Neural cell (in vitro differentiated cells): ENCODE results near the gene STK40. TPM values are rescaled to one million over a fixed set of nuclear protein-coding genes. Genes with fewer than 3 reads are reported as not detected.

Experiments
- H2AFZ ChIP-seq: fragments of 200-600, 300-800 bp; sonication (generic), shearing (Covaris generic); 2 replicates; pipeline ENCODE4 v1.6.0; 2014; ENCODE audit warnings: low read depth, mild to moderate bottlenecking, antibody characterized with exemption, low read length, moderate library complexity
- H3F3A ChIP-seq: fragments of 200-600 bp; shearing (Covaris generic); 2 replicates; pipeline ENCODE4 v1.6.1; 2016; ENCODE audit warnings: mild to moderate bottlenecking, moderate library complexity, mixed read lengths, antibody characterized with exemption, low read length; ENCODE audit not compliant: insufficient read depth, poor library complexity, severe bottlenecking
- H3K27ac ChIP-seq: fragments of 200-600, 300-800 bp; sonication (generic), shearing (Covaris generic); 2 replicates; pipeline ENCODE4 v1.5.1; 2014; ENCODE audit warnings: mild to moderate bottlenecking, low read length, moderate library complexity
- H3K27me3 ChIP-seq: fragments of 300-800, 200-600 bp; sonication (generic), shearing (Covaris generic); 2 replicates; pipeline ENCODE4 v1.6.0; 2014; ENCODE audit warnings: mild to moderate bottlenecking, low read depth, low read length, moderate library complexity; ENCODE audit not compliant: insufficient read depth
- H3K36me3 ChIP-seq: fragments of 300-800, 200-600 bp; sonication (generic), shearing (Covaris generic); 2 replicates; pipeline ENCODE4 v1.5.1; 2014; ENCODE audit warnings: mild to moderate bottlenecking, antibody characterized with exemption, low read length, moderate library complexity; ENCODE audit not compliant: insufficient read depth
- H3K4me2 ChIP-seq: fragments of 300-800, 200-600 bp; sonication (generic), shearing (Covaris generic); 2 replicates; pipeline ENCODE4 v1.6.0; 2014; ENCODE audit warnings: mild to moderate bottlenecking, low read length
- H3K4me3 ChIP-seq: fragments of 300-800, 200-600 bp; sonication (generic), shearing (Covaris generic); 2 replicates; pipeline ENCODE4 v1.5.1; 2014; ENCODE audit warnings: mild to moderate bottlenecking, low read length, moderate library complexity
- H3K79me2 ChIP-seq: fragments of 200-600 bp; shearing (Covaris generic); replicated peaks from 2 replicates; pipeline ENCODE4 v1.6.0; 2014; ENCODE audit warnings: mild to moderate bottlenecking, low read length, moderate library complexity; ENCODE audit not compliant: insufficient read depth
- H3K9ac ChIP-seq: fragments of 300-800, 200-600 bp; sonication (generic), shearing (Covaris generic); 2 replicates; pipeline ENCODE4 v1.6.1; 2016; ENCODE audit warnings: mild to moderate bottlenecking, low read length, mixed read lengths
- H3K9me2 ChIP-seq: fragments of 200-600 bp; shearing (Covaris generic); 2 replicates; pipeline ENCODE4 v1.6.1; 2016; ENCODE audit warnings: mild to moderate bottlenecking, low read length, mixed read lengths; ENCODE audit not compliant: insufficient read depth
- H3K9me3 ChIP-seq: fragments of 200-600, 300-800 bp; sonication (generic), shearing (Covaris generic); 2 replicates; pipeline ENCODE4 v1.6.1; 2016; ENCODE audit warnings: mild to moderate bottlenecking, mixed run types, low read length, moderate library complexity, mixed read lengths
- H4K20me1 ChIP-seq: fragments of 200-600 bp; shearing (Covaris generic); 2 replicates; pipeline ENCODE4 v1.6.1; 2016; ENCODE audit warnings: mild to moderate bottlenecking, mixed run types; ENCODE audit not compliant: insufficient read depth
- EP300 ChIP-seq: fragments of 450-650 bp; conservative IDR thresholded peaks from 2 replicates; pipeline ENCODE4 v1.6.1; 2014; ENCODE audit warnings: antibody characterized with exemption, mild to moderate bottlenecking, moderate library complexity; ENCODE audit not compliant: poor library complexity, severe bottlenecking
- EZH2 ChIP-seq: fragments of 200-600, 300-800 bp; shearing (Covaris generic), sonication (generic); IDR thresholded peaks from 2 replicates; pipeline ENCODE4 v1.6.1; 2014; ENCODE audit warnings: antibody characterized with exemption, low read length, borderline replicate concordance, mild to moderate bottlenecking; ENCODE audit not compliant: insufficient read depth, poor library complexity, severe bottlenecking
- MXI1 ChIP-seq: fragments of 450-650 bp; conservative IDR thresholded peaks from 2 replicates; pipeline ENCODE4 v1.6.1; 2014; ENCODE audit warnings: antibody characterized with exemption, mild to moderate bottlenecking; ENCODE audit not compliant: poor library complexity, severe bottlenecking
- POLR2AphosphoS5 ChIP-seq: IDR thresholded peaks from 2 replicates; pipeline ENCODE4 v1.6.1; 2012
- RAD21 ChIP-seq: fragments of 450-650 bp; conservative IDR thresholded peaks from 2 replicates; pipeline ENCODE4 v1.6.1; 2014; ENCODE audit warnings: antibody characterized with exemption, mild to moderate bottlenecking, moderate library complexity
- SMC3 ChIP-seq: fragments of 450-650 bp; conservative IDR thresholded peaks from 2 replicates; pipeline ENCODE4 v1.6.1; 2014; ENCODE audit warnings: antibody characterized with exemption, mild to moderate bottlenecking, moderate library complexity; ENCODE audit not compliant: poor library complexity
- TAF1 ChIP-seq: IDR thresholded peaks from 2 replicates; pipeline ENCODE4 v1.6.1; 2012; ENCODE audit warnings: low read depth
- polyA plus RNA-seq: library from polyadenylated mRNA; depleted of rRNA; stranded (reverse); fragments of >200 nt; gene quantifications from 2 replicates; pipeline ENCODE4 v1.2.3, GENCODE V29; 2014
- TF ChIP-seq, protein P1 (sequence below): fragments of 450-650 bp; IDR thresholded peaks from 2 replicates; pipeline ENCODE4 v1.5.1; 2014; ENCODE audit warnings: antibody characterized with exemption, mild to moderate bottlenecking, moderate library complexity; ENCODE audit not compliant: poor library complexity, severe bottlenecking
- TF ChIP-seq, protein P2 (sequence below): IDR thresholded peaks from 2 replicates; pipeline ENCODE4 v1.6.1; 2012; ENCODE audit warnings: borderline replicate concordance

Gene STK40
- polyA plus RNA-seq, 1 donor from 2014 or later = 8.4 TPM

DNA sequence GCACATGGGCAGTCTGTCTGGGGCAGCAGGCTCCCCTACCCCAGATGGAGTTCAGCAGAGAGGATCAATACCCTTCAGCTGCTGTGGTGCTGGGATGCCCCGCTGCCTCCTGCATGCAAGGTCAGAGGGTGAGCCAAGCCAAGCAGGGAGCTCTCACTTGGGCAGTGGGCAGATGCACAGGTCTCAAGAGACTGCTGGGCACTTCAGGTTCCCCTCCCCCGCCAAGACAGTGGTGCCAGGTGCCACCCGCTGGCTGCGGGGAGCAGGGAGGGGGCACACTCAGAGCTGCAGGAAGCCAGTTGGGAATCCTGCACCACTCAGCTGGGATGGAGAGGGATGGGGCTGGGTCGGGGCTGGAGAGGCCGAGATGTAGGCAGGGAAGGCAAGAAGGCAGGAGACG, 46.5 kb downstream of the STK40 start:
- no peaks in the 10 kb centered on the region for H3K27me3 ChIP-seq
- no peaks in the 10 kb centered on the region for H3K9me2 ChIP-seq
- no peak overlapping the region for H3K9ac ChIP-seq
- TF ChIP-seq EZH2 (no peak), RAD21 (no peak), POLR2AphosphoS5 (no peak), SMC3 (no peak), MXI1 (no peak), TAF1 (no peak), EP300 (no peak)
- TF ChIP-seq, protein P1, sequence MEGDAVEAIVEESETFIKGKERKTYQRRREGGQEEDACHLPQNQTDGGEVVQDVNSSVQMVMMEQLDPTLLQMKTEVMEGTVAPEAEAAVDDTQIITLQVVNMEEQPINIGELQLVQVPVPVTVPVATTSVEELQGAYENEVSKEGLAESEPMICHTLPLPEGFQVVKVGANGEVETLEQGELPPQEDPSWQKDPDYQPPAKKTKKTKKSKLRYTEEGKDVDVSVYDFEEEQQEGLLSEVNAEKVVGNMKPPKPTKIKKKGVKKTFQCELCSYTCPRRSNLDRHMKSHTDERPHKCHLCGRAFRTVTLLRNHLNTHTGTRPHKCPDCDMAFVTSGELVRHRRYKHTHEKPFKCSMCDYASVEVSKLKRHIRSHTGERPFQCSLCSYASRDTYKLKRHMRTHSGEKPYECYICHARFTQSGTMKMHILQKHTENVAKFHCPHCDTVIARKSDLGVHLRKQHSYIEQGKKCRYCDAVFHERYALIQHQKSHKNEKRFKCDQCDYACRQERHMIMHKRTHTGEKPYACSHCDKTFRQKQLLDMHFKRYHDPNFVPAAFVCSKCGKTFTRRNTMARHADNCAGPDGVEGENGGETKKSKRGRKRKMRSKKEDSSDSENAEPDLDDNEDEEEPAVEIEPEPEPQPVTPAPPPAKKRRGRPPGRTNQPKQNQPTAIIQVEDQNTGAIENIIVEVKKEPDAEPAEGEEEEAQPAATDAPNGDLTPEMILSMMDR = no peak
- TF ChIP-seq, protein P2, sequence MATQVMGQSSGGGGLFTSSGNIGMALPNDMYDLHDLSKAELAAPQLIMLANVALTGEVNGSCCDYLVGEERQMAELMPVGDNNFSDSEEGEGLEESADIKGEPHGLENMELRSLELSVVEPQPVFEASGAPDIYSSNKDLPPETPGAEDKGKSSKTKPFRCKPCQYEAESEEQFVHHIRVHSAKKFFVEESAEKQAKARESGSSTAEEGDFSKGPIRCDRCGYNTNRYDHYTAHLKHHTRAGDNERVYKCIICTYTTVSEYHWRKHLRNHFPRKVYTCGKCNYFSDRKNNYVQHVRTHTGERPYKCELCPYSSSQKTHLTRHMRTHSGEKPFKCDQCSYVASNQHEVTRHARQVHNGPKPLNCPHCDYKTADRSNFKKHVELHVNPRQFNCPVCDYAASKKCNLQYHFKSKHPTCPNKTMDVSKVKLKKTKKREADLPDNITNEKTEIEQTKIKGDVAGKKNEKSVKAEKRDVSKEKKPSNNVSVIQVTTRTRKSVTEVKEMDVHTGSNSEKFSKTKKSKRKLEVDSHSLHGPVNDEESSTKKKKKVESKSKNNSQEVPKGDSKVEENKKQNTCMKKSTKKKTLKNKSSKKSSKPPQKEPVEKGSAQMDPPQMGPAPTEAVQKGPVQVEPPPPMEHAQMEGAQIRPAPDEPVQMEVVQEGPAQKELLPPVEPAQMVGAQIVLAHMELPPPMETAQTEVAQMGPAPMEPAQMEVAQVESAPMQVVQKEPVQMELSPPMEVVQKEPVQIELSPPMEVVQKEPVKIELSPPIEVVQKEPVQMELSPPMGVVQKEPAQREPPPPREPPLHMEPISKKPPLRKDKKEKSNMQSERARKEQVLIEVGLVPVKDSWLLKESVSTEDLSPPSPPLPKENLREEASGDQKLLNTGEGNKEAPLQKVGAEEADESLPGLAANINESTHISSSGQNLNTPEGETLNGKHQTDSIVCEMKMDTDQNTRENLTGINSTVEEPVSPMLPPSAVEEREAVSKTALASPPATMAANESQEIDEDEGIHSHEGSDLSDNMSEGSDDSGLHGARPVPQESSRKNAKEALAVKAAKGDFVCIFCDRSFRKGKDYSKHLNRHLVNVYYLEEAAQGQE = no peak
- no peak overlapping the region for H3K27ac ChIP-seq
- H4K20me1 ChIP-seq = no peaks in the 10 kb centered on the region
- H3K36me3 ChIP-seq = no peaks in the 10 kb centered on the region
- H3F3A ChIP-seq = no peaks in the 10 kb centered on the region
- no peak overlapping the region for H3K4me3 ChIP-seq
- no peak overlapping the region for H3K4me2 ChIP-seq
- H3K9me3 ChIP-seq = no peaks in the 10 kb centered on the region
- no peaks in the 10 kb centered on the region for H3K79me2 ChIP-seq
- H2AFZ ChIP-seq = no peak overlapping the region

DNA sequence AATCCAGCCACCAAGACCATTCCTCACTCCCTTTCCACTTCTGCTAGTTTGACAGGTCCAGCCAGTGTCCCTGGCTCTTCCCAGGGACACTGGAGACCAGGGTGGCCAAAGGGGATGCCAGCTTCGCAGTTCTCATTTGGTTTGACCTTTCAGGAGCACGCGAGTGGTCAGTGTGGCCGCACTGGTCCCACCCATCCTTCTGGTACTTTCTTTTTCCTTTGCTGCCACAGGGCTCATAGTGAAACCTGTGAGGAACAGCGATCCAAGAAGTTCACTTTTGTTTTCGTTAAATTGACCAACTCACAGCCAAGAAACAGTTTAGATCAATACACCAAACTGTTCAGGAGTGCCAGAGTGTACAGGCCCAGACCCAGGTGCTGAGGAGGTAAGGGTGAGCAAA, 47.9 kb downstream of the STK40 start:
- Histone ChIP-seq H3K4me2 (no peak overlapping the region), H3K9me2 (no peaks in the 10 kb centered on the region), H3F3A (no peaks in the 10 kb centered on the region), H2AFZ (no peak overlapping the region), H3K36me3 (no peaks in the 10 kb centered on the region), H3K9ac (no peak overlapping the region), H3K79me2 (no peaks in the 10 kb centered on the region), H3K9me3 (no peaks in the 10 kb centered on the region), H3K27ac (no peak overlapping the region), H3K4me3 (no peak overlapping the region), H3K27me3 (no peaks in the 10 kb centered on the region), H4K20me1 (no peaks in the 10 kb centered on the region)
- TF ChIP-seq EZH2 = no peak
- no peak for TF ChIP-seq TAF1
- no peak for TF ChIP-seq MXI1
- TF ChIP-seq SMC3 = no peak
- TF ChIP-seq EP300 = no peak
- TF ChIP-seq RAD21 = no peak
- TF ChIP-seq POLR2AphosphoS5 = no peak
- TF ChIP-seq, protein P2 = no peak
- TF ChIP-seq, protein P1 = no peak
